Esophagus (tissue), 2 donors: ENCODE measurements around the gene SCN3B. TPM values are rescaled to one million over a fixed set of nuclear protein-coding genes. Genes with fewer than 3 reads are reported as not detected.
"Not testable (repeated sequence)": the region's sequence is repeated elsewhere in the genome, so short reads cannot be mapped to it uniquely, and the experiment has no call there.

ENCODE experiments used
- H3K27ac ChIP-seq, 2 donors: one replicate each; pipeline ENCODE4 v1.5.1; 2013; ENCODE audit warnings: low read depth in 2 of 2, mild to moderate bottlenecking in 2 of 2, inconsistent platforms in 1 of 2, low read length in 1 of 2, moderate library complexity in 1 of 2
- H3K27me3 ChIP-seq, 2 donors: one replicate each; pipeline ENCODE4 v1.6.1; 2013; ENCODE audit warnings: low read length in 2 of 2, control low read depth in 1 of 2, mild to moderate bottlenecking in 1 of 2; ENCODE audit not compliant: insufficient read depth in 2 of 2, control insufficient read depth in 1 of 2
- H3K36me3 ChIP-seq, 2 donors: one replicate each; pipeline ENCODE4 v1.6.1; 2013; ENCODE audit warnings: low read length in 1 of 2; ENCODE audit not compliant: control insufficient read depth in 2 of 2, insufficient read depth in 2 of 2
- H3K4me1 ChIP-seq, 2 donors: one replicate each; pipeline ENCODE4 v1.6.1; 2013; ENCODE audit warnings: low read length in 1 of 2; ENCODE audit not compliant: control insufficient read depth in 2 of 2, insufficient read depth in 2 of 2
- H3K4me3 ChIP-seq, 2 donors: one replicate each; pipeline ENCODE4 v1.5.1; 2013; ENCODE audit warnings: low read length in 2 of 2, mild to moderate bottlenecking in 2 of 2, low read depth in 1 of 2, moderate library complexity in 1 of 2
- H3K9me3 ChIP-seq, 2 donors: one replicate each; pipeline ENCODE4 v1.6.1; 2013; ENCODE audit warnings: mild to moderate bottlenecking in 2 of 2, low read depth in 1 of 2, low read length in 1 of 2, moderate library complexity in 1 of 2; ENCODE audit not compliant: control insufficient read depth in 2 of 2, insufficient read depth in 1 of 2
- WGBS, 2 donors: extraction: QIAGEN DNeasy Blood & Tissue Kit; methylation state at CpG; one replicate each; pipeline ENCODE4 v1.1.7; 2013; 5-methylcytosine and 5-hydroxymethylcytosine counted together
- polyA plus RNA-seq, 2 donors: library from polyadenylated mRNA; stranded (reverse); fragments of 200-250 nt; gene quantifications; one replicate each; pipeline ENCODE4 v1.2.3, GENCODE V29; 2013
- donor health status: healthy with polysubstance abuse.
- donor health status: Bipolar disorder and iron deficiency.

Gene SCN3B
- polyA plus RNA-seq, 2 donors = 0.16 to 0.29 TPM

DNA sequence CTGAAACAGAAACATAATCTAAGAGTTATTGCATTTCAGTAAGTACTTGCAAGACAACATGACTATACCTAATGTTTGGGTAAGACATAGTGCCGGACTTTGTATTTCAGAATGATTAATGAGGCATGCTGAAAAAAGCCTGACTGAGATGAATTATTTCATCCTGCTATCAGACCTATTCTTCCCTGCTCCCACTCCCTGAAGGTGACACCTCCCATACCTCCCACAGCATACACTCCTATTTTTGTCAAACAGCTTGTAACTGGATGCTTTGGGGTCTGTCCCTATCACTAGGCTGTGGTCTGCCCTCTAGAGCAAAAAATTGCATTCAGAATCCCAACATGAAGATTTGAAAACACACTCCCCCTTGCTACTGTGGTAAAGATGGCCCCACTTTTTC lies 10.9 kb upstream of the SCN3B start:
- H3K4me3 ChIP-seq = no peak overlapping the region
- no peak overlapping the region for H3K27ac ChIP-seq
- H3K9me3 ChIP-seq = no peaks in the 10 kb centered on the region
- no peaks in the 10 kb centered on the region for H3K4me1 ChIP-seq
- WGBS, 2 donors = 37 to 43% methylated on average over 1 of the region's 1 CpG
- no peaks in the 10 kb centered on the region for H3K36me3 ChIP-seq
- H3K27me3 ChIP-seq = no peaks in the 10 kb centered on the region

GRCh38 chr11:123659965-123660364 lies 5.5 kb upstream of the SCN3B start:
- not testable (repeated sequence) for H3K4me1 ChIP-seq, H3K27ac ChIP-seq, H3K36me3 ChIP-seq, H3K4me3 ChIP-seq, H3K27me3 ChIP-seq, H3K9me3 ChIP-seq
- WGBS, 2 donors = 31 to 47% methylated on average over 3 of the region's 3 CpGs

DNA sequence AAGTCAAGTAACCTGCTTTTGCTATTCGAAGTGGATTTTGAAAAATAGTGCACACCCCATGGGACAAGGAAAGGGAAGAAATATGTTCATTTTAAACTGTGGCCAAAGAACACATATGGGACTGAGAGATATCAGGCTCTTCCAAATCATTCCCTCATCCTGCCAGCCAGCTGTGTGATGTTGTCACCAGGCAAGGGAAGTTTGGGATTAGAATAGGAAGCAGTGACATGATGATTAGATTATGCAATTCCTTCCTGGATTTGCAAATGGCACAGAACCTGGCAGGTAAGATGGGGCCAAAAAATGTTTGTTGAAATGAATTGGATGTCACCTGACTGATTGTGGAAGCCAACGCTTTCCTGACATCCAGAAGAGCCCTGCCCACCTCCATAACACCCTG lies 4.9 kb upstream of the SCN3B start:
- no peak overlapping the region for H3K4me3 ChIP-seq
- H3K27me3 ChIP-seq = peaks cover 0 to 9% of the 10 kb centered on the region in 2 donors
- H3K9me3 ChIP-seq = no peaks in the 10 kb centered on the region
- 55 to 74% methylated on average over 2 of the region's 2 CpGs for WGBS, 2 donors
- no peak overlapping the region for H3K27ac ChIP-seq
- no peaks in the 10 kb centered on the region for H3K36me3 ChIP-seq
- peaks cover 3 to 5% of the 10 kb centered on the region in 2 donors for H3K4me1 ChIP-seq

DNA sequence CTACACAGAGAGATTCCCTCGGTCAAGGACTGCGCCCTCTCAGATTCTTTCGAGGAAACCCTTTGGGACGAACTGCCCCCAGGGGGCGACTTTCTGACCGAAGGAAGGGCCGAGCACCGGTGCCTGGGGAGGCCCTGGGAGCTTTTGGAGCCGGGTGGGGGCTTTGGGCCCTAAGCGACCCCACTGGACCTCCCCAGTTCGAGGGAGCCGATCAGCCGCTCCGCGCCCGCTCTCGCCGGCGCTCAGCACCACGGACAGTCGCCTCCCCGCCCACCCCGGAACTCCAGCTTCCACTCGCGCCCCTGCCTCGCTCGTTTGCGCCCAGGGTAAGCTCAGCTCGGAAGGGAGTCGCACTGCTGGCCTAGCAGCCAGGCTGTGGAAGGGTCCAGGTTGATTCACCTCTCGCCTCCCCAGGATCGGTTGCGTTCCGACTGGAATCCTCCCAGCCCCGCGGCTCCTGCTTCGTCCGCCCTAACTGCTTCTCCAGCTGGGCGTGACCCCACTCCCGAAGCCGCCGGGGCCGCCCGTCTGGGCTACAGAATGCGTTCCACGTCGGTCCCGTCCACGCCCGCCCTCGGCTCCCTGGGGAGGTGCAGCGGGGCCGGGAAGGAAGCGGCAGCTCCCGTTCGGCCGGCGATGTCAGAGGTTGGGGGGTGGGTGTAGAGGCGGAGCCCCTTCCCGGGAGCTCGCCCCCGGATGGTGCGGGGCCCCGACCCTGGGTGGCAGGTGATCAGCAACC lies 428 bp downstream of the SCN3B start:
- peaks cover 0 to 12% of the 10 kb centered on the region in 2 donors for H3K27me3 ChIP-seq
- peak overlapping the region; percentile 54 to 55 for H3K4me3 ChIP-seq

DNA sequence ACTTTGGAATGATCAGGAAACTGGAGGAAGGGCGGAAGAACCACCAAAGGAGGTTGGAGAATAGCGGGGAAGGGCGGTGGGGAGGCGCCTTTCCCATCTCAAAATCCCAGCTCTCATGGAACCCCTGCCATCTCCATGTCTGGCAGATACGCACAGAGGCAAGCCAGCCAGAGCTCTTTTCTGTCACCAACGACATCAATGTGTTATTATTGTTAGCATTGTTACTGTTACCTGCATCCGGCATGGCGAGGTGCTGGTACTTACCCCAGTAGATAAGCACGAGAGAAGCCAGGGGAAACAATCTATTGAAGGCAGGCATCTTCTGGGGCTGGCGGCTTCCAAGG lies 969 bp downstream of the SCN3B start:
- H3K4me3 ChIP-seq = no peak overlapping the region
- 12 to 14% methylated on average over 10 of the region's 10 CpGs for WGBS, 2 donors
- no peaks in the 10 kb centered on the region for H3K36me3 ChIP-seq
- H3K27ac ChIP-seq = no peak overlapping the region
- H3K27me3 ChIP-seq = peaks cover 0 to 12% of the 10 kb centered on the region in 2 donors
- H3K9me3 ChIP-seq = no peaks in the 10 kb centered on the region
- H3K4me1 ChIP-seq = peaks cover 8 to 10% of the 10 kb centered on the region in 2 donors

More for the DNA sequence above, 428 bp downstream of the SCN3B start:
- no peaks in the 10 kb centered on the region for H3K36me3 ChIP-seq
- peak overlapping the region in 1 of 2 donors; percentile 27 for H3K27ac ChIP-seq
- WGBS, 2 donors = 1% methylated on average over 57 to 64 of the region's 64 CpGs
- no peaks in the 10 kb centered on the region for H3K9me3 ChIP-seq
- H3K4me1 ChIP-seq = peaks cover 8 to 10% of the 10 kb centered on the region in 2 donors

GRCh38 chr11:123652599-123652998 lies 1.8 kb downstream of the SCN3B start:
- Histone ChIP-seq H3K4me3 (no peak overlapping the region), H3K27me3 (peaks cover 0 to 12% of the 10 kb centered on the region in 2 donors), H3K4me1 (peaks cover 8 to 10% of the 10 kb centered on the region in 2 donors), H3K36me3 (no peaks in the 10 kb centered on the region), H3K27ac (no peak overlapping the region), H3K9me3 (no peaks in the 10 kb centered on the region)
- WGBS, 2 donors = 56 to 59% methylated on average over 2 of the region's 2 CpGs

- Histone ChIP-seq H3K27ac (no peak overlapping the region), H3K27me3 (peaks cover 0 to 8% of the 10 kb centered on the region in 2 donors), H3K9me3 (no peaks in the 10 kb centered on the region), H3K36me3 (no peaks in the 10 kb centered on the region), H3K4me1 (peaks cover 8 to 10% of the 10 kb centered on the region in 2 donors), H3K4me3 (no peak overlapping the region)
- 90 to 98% methylated on average over 2 of the region's 2 CpGs for WGBS, 2 donors
Measured at GRCh38 chr11:123650901-123651300, 3.5 kb downstream of the SCN3B start.

DNA sequence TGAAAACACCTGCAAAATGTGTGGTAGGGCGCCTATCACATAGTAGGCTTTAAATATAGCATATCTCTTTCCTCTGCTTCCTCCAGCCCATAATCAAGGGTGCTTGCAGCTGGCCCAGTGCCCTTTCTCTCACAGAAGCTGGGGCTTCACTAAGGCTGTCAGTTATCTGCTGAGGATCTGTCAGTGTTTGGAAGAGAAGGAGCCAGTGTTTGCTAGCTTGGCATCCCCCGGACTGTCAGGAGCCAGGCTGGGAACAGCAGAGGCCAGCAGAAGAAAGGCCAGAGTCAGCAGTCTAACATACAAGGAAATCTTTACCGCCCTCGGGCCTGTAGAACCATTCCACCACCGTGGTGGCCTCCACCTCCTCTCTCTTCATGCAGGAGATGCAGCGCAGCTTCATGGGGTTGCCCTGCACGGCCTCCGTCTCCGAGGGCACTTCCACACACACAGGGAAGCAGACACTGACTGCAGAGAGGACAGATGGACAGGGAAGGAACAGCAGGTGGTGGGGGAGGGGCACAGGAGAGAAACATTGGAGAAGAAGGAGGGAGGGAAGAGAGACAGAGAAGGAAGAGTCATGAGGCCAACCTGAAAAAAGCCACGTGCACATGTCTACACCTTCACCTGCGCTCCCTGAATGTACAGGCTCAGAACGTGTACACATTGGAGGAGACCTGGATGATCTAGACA lies 9.0 kb downstream of the SCN3B start:
- Histone ChIP-seq H3K9me3 (no peaks in the 10 kb centered on the region), H3K27me3 (no peaks in the 10 kb centered on the region), H3K4me3 (no peak overlapping the region), H3K4me1 (no peaks in the 10 kb centered on the region), H3K27ac (no peak overlapping the region), H3K36me3 (no peaks in the 10 kb centered on the region)
- 77 to 81% methylated on average over 12 of the region's 12 CpGs for WGBS, 2 donors

GRCh38 chr11:123642435-123642834 lies 12.0 kb downstream of the SCN3B start:
- no peaks in the 10 kb centered on the region for H3K27me3 ChIP-seq
- H3K4me3 ChIP-seq = no peak overlapping the region
- no peaks in the 10 kb centered on the region for H3K36me3 ChIP-seq
- 88% methylated on average over 15 of the region's 15 CpGs for WGBS, 2 donors
- no peak overlapping the region for H3K27ac ChIP-seq
- H3K4me1 ChIP-seq = no peaks in the 10 kb centered on the region
- H3K9me3 ChIP-seq = no peaks in the 10 kb centered on the region

DNA sequence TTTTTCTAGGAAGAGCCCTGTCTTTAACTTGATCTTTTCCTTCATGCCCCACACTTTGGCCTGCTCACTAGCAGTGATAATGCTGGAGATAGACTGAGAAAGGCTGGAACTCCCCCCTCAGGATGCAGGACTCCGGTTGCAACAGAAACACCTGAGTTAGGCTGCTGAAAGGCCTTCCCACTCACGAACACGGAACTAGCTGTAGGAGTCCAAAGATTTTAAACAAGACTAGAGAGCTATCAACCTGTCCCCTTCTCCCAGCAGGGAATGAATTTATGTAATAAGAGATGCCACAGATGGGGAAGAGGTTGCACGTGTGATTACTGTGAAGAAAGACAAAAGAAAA lies 13.0 kb downstream of the SCN3B start:
- no peaks in the 10 kb centered on the region for H3K4me1 ChIP-seq
- WGBS, 2 donors = 65 to 72% methylated on average over 4 of the region's 4 CpGs

More for the DNA sequence above, 13.0 kb downstream of the SCN3B start:
- H3K27me3 ChIP-seq = no peaks in the 10 kb centered on the region
- no peak overlapping the region for H3K27ac ChIP-seq
- no peak overlapping the region for H3K4me3 ChIP-seq
- no peaks in the 10 kb centered on the region for H3K9me3 ChIP-seq
- H3K36me3 ChIP-seq = no peaks in the 10 kb centered on the region
